ENCODE measurements around the gene MAPRE2. TPM values are rescaled to one million over a fixed set of nuclear protein-coding genes. Genes with fewer than 3 reads are reported as not detected.

MAPRE2 gene
- total RNA-seq, 1 experiment from 2014 or later = 9.1 TPM

GRCh38 chr18:34995746-34996145 lies 45.5 kb upstream of the MAPRE2 start:
- Histone ChIP-seq H3K4me3 (no peak overlapping the region), H3K27me3 (ENCODE audit: insufficient read depth, low read depth) (no peaks in the 10 kb centered on the region), H3K9me2 (ENCODE audit: insufficient read depth) (no peaks in the 10 kb centered on the region), H3K4me2 (no peak overlapping the region), H3K4me1 (replicated peaks; ENCODE audit: insufficient read depth) (no peaks in the 10 kb centered on the region), H3F3A (ENCODE audit: insufficient read depth, low read depth) (no peaks in the 10 kb centered on the region), H3K9me3 (ENCODE audit: insufficient read depth, low read depth) (no peaks in the 10 kb centered on the region), H3K36me3 (ENCODE audit: low read depth) (no peaks in the 10 kb centered on the region), H4K20me1 (ENCODE audit: insufficient read depth) (no peaks in the 10 kb centered on the region), H3K27ac (no peak overlapping the region), H3K79me2 (ENCODE audit: low read depth) (no peaks in the 10 kb centered on the region), H2AFZ (no peak overlapping the region)
- POLR2A ChIA-PET (ENCODE audit: unreplicated experiment) = interaction anchor here (0.6 kb wide), 1 partner anchor 92 kb away, joined by 3 read pairs; no protein-coding TSS in a partner anchor
- BruUV-seq (replicated peaks) = no TSS peak
- no peak for TF ChIP-seq EZH2 (IDR thresholded peaks at IDR 0.05; ENCODE audit: low read depth)
- no peak for TF ChIP-seq CTCF (conservative IDR thresholded peaks at IDR 0.05)
- CTCF ChIA-PET = interaction anchor here (0.6 kb wide), 1 partner anchor 355 kb away, joined by 3 read pairs; no protein-coding TSS in a partner anchor
- intact Hi-C loops (cut with micrococcal nuclease; ENCODE audit: unreplicated experiment) = no loop called here
- no peak for DNase-seq

GRCh38 chr18:34998661-34999060 lies 42.6 kb upstream of the MAPRE2 start:
- Histone ChIP-seq H3K4me2 (no peak overlapping the region), H3K36me3 (ENCODE audit: low read depth) (no peaks in the 10 kb centered on the region), H3K4me1 (replicated peaks; ENCODE audit: insufficient read depth) (no peaks in the 10 kb centered on the region), H3F3A (ENCODE audit: insufficient read depth, low read depth) (no peaks in the 10 kb centered on the region), H3K4me3 (no peak overlapping the region), H3K9me2 (ENCODE audit: insufficient read depth) (no peaks in the 10 kb centered on the region), H3K27ac (no peak overlapping the region), H4K20me1 (ENCODE audit: insufficient read depth) (no peaks in the 10 kb centered on the region), H3K79me2 (ENCODE audit: low read depth) (no peaks in the 10 kb centered on the region), H3K27me3 (ENCODE audit: insufficient read depth, low read depth) (no peaks in the 10 kb centered on the region), H3K9me3 (ENCODE audit: insufficient read depth, low read depth) (no peaks in the 10 kb centered on the region), H2AFZ (no peak overlapping the region)
- no peak for DNase-seq
- BruUV-seq (replicated peaks) = no TSS peak
- TF ChIP-seq CTCF (conservative IDR thresholded peaks at IDR 0.05) = no peak
- no peak for TF ChIP-seq EZH2 (IDR thresholded peaks at IDR 0.05; ENCODE audit: low read depth)
- POLR2A ChIA-PET (ENCODE audit: unreplicated experiment) = no interaction called here
- intact Hi-C loops (cut with micrococcal nuclease; ENCODE audit: unreplicated experiment) = no loop called here
- CTCF ChIA-PET = no interaction called here

- intact Hi-C loops (cut with micrococcal nuclease; ENCODE audit: unreplicated experiment) = loop anchor here (10.0 kb wide), 1 partner anchor 135 kb away; no protein-coding TSS in a partner anchor
- POLR2A ChIA-PET (ENCODE audit: unreplicated experiment) = no interaction called here
Observed at GRCh38 chr18:34999756-35000289, 41.4 kb upstream of the MAPRE2 start.

More at GRCh38 chr18:34999756-35000289, 41.4 kb upstream of the MAPRE2 start:
- no TSS peak for BruUV-seq (replicated peaks)
- H3K79me2 ChIP-seq (ENCODE audit: low read depth) = no peaks in the 10 kb centered on the region
- no peaks in the 10 kb centered on the region for H3K9me2 ChIP-seq (ENCODE audit: insufficient read depth)
- H4K20me1 ChIP-seq (ENCODE audit: insufficient read depth) = no peaks in the 10 kb centered on the region
- H3F3A ChIP-seq (ENCODE audit: insufficient read depth, low read depth) = no peaks in the 10 kb centered on the region
- DNase-seq = no peak
- no peaks in the 10 kb centered on the region for H3K9me3 ChIP-seq (ENCODE audit: insufficient read depth, low read depth)
- no peaks in the 10 kb centered on the region for H3K36me3 ChIP-seq (ENCODE audit: low read depth)
- H3K4me2 ChIP-seq = no peak overlapping the region
- no peak overlapping the region for H2AFZ ChIP-seq
- H3K4me1 ChIP-seq (replicated peaks; ENCODE audit: insufficient read depth) = no peaks in the 10 kb centered on the region
- CTCF ChIA-PET = no interaction called here
- no peak overlapping the region for H3K27ac ChIP-seq
- no peaks in the 10 kb centered on the region for H3K27me3 ChIP-seq (ENCODE audit: insufficient read depth, low read depth)
- TF ChIP-seq CTCF (conservative IDR thresholded peaks at IDR 0.05) (no peak), EZH2 (IDR thresholded peaks at IDR 0.05; ENCODE audit: low read depth) (no peak)
- no peak overlapping the region for H3K4me3 ChIP-seq

Data from PC-9 (cell line).